ENCODE results near the gene MYO1E.
A peak's percentile ranks its signal among the peaks of the same experiment; 100 is the strongest.

The MYO1E gene

GRCh38 chr15:59315914-59316451 is 56.7 kb downstream of the MYO1E start:
- no peak for DNase-seq (ENCODE audit: low read depth)

GRCh38 chr15:59313641-59314332 is 58.9 kb downstream of the MYO1E start:
- no peak for DNase-seq (ENCODE audit: low read depth)

- DNase-seq (ENCODE audit: low read depth): no peak
These were observed 60.5 kb downstream of the MYO1E start for GRCh38 chr15:59312205-59312604.

- no peak for DNase-seq (ENCODE audit: low read depth)
These were observed 61.5 kb downstream of the MYO1E start for GRCh38 chr15:59311195-59311594.

- DNase-seq (ENCODE audit: low read depth): no peak
These were observed 63.3 kb downstream of the MYO1E start for GRCh38 chr15:59309405-59309804.

GRCh38 chr15:59307165-59307537 is 65.5 kb downstream of the MYO1E start:
- no peak for DNase-seq (ENCODE audit: low read depth)

- peak; percentile 79 for DNase-seq (ENCODE audit: low read depth)
These were observed 66.0 kb downstream of the MYO1E start for GRCh38 chr15:59306520-59307164.

DNA sequence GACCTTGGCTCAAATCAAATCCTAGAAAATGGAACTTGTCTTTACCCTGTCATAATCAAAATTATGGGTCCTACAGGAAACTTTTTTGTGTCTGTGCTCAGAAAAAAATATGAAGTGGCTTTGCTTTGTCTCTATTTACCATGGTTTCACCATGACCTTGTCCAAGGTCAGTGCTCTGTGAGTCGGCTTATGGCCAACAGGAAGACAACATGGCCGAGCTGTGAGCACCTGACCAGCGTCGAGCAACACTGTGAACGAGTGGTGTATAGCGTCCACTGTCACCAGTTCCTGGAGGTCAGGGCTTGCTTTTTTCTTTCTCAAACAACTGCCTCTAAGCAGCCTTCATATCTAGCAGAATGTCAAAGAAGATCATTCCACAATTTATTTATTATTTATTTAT is 67.9 kb downstream of the MYO1E start:
- no peak for DNase-seq (ENCODE audit: low read depth)

- DNase-seq (ENCODE audit: low read depth): no peak
These were observed 68.5 kb downstream of the MYO1E start for GRCh38 chr15:59304034-59304795.

- DNase-seq (ENCODE audit: low read depth): no peak
These were observed 69.0 kb downstream of the MYO1E start for GRCh38 chr15:59303633-59304032.

DNA sequence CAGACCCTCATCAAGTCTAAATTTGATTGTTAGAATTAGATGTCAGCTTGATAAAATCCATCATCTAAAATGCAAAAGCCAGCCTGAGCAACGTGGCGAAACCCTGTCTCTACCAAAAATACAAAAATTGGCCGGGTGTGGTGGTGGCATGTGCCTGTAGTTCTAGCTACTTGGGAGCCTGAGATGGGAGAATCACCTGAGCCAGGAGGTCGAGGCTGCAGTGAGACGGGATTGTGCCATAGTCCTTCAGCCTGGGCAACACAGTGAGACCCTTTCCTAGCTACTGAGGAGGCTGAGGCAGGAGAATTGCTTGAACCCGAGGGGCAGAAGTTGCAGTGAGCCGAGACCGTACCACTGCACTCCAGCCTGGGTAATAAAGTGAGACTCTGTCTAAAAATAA is 69.5 kb downstream of the MYO1E start:
- no peak for DNase-seq (ENCODE audit: low read depth)

DNA sequence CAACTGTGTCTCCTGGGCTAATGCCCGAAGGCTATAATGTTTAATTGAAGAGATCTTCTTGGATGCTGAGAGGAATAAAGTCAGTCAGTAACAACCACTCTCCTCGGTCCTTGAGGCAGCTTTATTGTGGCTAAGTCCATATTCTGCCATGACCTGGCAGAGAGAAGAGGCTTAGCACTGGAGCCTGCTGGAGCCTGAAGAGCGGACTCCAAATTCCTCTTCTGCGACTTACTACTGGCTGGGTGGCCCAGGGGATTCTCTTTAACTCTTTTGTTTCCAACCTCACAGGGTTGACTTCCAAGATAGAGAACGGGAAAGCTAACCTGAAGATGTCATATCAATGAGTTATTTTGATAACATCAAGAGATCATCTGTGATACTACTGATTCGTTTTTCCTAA is 71.1 kb downstream of the MYO1E start:
- no peak for DNase-seq (ENCODE audit: low read depth)

GRCh38 chr15:59300618-59301139 is 72.0 kb downstream of the MYO1E start:
- no peak for DNase-seq (ENCODE audit: low read depth)

- peak; percentile 86 for DNase-seq (ENCODE audit: low read depth)
These were observed 72.6 kb downstream of the MYO1E start for GRCh38 chr15:59299929-59300617.

DNA sequence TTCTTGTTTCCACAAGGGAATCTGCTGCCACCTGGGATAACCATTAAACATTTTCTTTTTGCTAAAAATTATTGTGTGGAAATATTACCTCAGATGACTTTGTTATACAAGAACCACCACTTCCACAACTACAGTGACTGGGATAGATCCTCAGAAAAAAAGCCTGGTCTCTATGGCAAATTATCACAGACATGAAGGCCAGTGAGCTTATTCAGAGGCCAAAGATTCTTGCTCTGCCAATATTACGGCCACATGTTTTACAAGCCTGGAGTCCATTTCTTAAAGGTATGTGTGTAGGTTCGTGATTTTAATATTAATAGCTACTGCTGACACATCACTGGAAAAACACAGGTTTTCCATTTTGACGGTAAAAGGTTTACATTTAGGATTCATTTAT is 73.8 kb downstream of the MYO1E start:
- no peak for DNase-seq (ENCODE audit: low read depth)

DNA sequence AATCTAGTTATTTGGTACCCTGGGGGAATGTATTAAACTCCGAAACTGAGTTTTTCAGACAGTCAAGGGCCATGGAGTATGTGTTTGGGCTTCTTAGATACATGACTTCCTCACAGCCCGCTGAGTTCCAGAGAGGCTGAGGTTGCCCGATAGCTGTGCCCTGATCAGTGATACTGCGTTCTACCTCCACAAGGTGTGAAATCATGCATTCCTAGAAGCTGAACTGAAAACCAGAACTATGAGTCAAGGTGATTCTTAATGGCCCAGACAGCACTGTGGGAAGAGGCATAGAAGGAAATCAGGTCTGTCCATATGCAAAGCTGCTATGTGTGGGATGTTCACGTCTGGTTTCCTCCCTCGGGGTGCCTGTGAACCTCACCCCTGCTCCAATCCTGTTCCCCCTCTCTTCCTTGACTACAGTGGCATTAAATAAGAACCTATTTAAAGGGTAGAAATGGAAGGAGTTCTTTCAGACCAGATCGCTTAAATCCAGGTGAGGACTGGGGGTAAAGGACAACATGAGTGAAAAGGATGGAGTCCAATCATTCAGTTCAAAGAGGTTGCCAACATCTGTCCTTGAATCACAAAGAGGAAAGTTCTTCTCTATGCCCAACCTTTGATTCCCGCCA is 74.3 kb downstream of the MYO1E start:
- DNase-seq (ENCODE audit: low read depth): no peak

DNA sequence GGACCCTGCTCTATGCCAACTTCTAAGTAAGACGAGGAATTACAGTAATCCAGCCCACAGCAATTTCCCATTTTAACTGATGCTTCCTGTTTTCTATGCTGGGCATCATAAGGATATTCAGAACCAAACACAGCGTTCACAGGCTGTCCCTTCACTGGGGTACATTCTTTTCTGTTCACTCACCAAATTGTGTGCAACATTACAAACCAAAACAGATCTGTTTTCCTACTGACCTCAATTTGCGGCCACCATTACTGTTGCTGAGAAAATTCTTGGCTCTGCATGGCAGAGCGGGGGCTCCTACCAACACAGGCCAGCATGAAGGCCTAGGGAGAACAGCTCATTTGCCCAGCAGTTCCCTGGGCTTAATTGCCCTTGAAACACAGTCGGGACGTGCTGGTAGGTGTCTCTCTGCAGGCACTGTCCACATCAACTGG is 76.5 kb downstream of the MYO1E start:
- DNase-seq (ENCODE audit: low read depth): peak; percentile 61

DNA sequence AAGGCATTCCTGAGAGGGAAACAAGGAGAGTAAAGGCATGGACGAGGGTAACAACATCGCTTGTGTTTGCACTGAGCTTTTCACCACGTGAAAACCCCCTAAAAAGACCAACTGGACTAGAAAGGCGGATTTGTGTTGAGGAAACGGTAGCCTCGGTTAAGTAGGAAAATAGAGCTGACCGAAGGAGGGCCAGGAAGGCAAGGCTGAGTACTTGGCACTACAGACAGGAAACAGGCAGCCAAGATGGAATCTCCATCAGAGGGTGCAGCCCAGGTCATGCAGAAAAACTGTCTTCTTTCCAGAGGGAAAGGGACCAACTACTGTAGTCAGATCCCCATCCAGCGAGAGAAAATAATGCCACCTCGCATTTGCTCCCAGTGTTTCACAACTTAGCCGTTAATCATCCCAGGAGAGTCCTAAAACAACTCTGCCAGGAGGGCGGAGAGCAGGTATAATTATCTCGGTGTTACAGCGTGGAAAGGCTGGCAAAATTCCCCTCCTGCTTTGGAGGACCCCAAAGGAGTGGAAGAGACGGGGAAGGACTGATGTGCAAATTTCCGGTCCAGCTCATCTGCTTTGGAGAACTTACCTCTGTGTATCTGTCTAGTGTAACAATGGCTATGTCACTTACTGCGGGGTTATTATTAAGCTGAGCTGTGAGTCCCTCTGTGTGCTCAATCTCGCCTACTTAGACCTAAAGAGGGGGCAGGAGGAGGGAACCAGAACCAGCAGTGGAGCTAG is 77.2 kb downstream of the MYO1E start:
- DNase-seq (ENCODE audit: low read depth): no peak

GRCh38 chr15:59294574-59295260 is 78.0 kb downstream of the MYO1E start:
- peak; percentile 65 for DNase-seq (ENCODE audit: low read depth)

GRCh38 chr15:59292442-59293151 is 80.1 kb downstream of the MYO1E start:
- DNase-seq (ENCODE audit: low read depth): no peak

All from fibroblast of the conjunctiva (primary cell).